Measurements from ENCODE around the gene HCAR3. TPM values are rescaled to one million over a fixed set of nuclear protein-coding genes. Genes with fewer than 3 reads are reported as not detected.

The HCAR3 gene
- total and polyA plus RNA-seq, 2 of the 13 experiments (the other 11 are each of a cell fraction or from before 2014, with no cell fraction given): 0.11 to 12.8 TPM

DNA sequence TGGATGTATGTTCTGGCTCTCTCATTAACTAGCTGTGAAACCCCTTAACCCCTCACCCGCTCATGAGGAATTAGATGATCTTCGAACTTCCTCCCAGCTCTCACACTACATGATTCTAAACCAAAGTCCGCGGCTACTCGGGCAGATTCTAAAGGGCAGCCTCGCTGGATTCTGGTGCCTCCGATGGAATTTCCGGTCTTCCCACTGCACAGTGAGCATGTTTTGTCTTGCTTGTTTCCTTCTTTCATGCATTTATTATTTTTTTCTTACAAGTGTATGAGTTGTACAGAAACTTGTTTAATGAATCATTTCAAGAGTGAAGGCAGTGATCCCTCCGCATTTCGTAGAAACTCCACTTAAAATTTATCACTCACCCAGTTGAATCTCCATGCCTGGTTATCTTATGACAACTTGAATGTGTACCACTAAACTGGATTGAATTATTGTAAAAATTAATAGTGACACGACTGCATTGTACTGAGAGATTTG is 4.5 kb upstream of the HCAR3 start (continued):
- no peak for TF ChIP-seq ZNF354B (CRISPR knock-in tag; IDR thresholded peaks at IDR 0.05)
- TF ChIP-seq, protein P1, sequence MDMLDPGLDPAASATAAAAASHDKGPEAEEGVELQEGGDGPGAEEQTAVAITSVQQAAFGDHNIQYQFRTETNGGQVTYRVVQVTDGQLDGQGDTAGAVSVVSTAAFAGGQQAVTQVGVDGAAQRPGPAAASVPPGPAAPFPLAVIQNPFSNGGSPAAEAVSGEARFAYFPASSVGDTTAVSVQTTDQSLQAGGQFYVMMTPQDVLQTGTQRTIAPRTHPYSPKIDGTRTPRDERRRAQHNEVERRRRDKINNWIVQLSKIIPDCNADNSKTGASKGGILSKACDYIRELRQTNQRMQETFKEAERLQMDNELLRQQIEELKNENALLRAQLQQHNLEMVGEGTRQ (IDR thresholded peaks at IDR 0.05; ENCODE audit: low read depth, low read length): no peak
- TF ChIP-seq, protein P1 (CRISPR knock-in tag; IDR thresholded peaks at IDR 0.05; ENCODE audit: borderline replicate concordance): no peak
- TF ChIP-seq ZFY (CRISPR knock-in tag; IDR thresholded peaks at IDR 0.05): no peak
- TF ChIP-seq, protein P2, sequence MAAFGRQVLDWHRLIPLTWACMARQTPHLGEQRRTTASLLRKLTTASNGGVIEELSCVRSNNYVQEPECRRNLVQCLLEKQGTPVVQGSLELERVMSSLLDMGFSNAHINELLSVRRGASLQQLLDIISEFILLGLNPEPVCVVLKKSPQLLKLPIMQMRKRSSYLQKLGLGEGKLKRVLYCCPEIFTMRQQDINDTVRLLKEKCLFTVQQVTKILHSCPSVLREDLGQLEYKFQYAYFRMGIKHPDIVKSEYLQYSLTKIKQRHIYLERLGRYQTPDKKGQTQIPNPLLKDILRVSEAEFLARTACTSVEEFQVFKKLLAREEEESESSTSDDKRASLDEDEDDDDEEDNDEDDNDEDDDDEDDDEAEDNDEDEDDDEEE (CRISPR knock-in tag; IDR thresholded peaks at IDR 0.05): no peak
- TF ChIP-seq NR1H2 (CRISPR knock-in tag; IDR thresholded peaks at IDR 0.05; ENCODE audit: borderline replicate concordance, low read depth): no peak
- TF ChIP-seq NFIB (CRISPR knock-in tag; IDR thresholded peaks at IDR 0.05; ENCODE audit: borderline replicate concordance): no peak
- TF ChIP-seq, protein P3, sequence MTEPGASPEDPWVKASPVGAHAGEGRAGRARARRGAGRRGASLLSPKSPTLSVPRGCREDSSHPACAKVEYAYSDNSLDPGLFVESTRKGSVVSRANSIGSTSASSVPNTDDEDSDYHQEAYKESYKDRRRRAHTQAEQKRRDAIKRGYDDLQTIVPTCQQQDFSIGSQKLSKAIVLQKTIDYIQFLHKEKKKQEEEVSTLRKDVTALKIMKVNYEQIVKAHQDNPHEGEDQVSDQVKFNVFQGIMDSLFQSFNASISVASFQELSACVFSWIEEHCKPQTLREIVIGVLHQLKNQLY (CRISPR knock-in tag; IDR thresholded peaks at IDR 0.05): peak; percentile 67
- TF ChIP-seq ZNF777 (CRISPR knock-in tag; IDR thresholded peaks at IDR 0.05): no peak
- no peak for TF ChIP-seq U2AF1 (optimal IDR thresholded peaks at IDR 0.05; ENCODE audit: low read depth, low read length)
- peak; percentile 96; the same call in 1 of the 2 replicates for TF ChIP-seq ZBTB3 (CRISPR knock-in tag; IDR thresholded peaks at IDR 0.05; ENCODE audit: borderline replicate concordance, low read depth)
- TF ChIP-seq, protein P4, sequence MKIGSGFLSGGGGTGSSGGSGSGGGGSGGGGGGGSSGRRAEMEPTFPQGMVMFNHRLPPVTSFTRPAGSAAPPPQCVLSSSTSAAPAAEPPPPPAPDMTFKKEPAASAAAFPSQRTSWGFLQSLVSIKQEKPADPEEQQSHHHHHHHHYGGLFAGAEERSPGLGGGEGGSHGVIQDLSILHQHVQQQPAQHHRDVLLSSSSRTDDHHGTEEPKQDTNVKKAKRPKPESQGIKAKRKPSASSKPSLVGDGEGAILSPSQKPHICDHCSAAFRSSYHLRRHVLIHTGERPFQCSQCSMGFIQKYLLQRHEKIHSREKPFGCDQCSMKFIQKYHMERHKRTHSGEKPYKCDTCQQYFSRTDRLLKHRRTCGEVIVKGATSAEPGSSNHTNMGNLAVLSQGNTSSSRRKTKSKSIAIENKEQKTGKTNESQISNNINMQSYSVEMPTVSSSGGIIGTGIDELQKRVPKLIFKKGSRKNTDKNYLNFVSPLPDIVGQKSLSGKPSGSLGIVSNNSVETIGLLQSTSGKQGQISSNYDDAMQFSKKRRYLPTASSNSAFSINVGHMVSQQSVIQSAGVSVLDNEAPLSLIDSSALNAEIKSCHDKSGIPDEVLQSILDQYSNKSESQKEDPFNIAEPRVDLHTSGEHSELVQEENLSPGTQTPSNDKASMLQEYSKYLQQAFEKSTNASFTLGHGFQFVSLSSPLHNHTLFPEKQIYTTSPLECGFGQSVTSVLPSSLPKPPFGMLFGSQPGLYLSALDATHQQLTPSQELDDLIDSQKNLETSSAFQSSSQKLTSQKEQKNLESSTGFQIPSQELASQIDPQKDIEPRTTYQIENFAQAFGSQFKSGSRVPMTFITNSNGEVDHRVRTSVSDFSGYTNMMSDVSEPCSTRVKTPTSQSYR (CRISPR knock-in tag; IDR thresholded peaks at IDR 0.05; ENCODE audit: borderline replicate concordance): no peak
- no peak for TF ChIP-seq NKX3-1 (CRISPR knock-in tag; IDR thresholded peaks at IDR 0.05)
- TF ChIP-seq ZNF780A (CRISPR knock-in tag; IDR thresholded peaks at IDR 0.05): no peak
- TF ChIP-seq ZNF143 (CRISPR knock-in tag; IDR thresholded peaks at IDR 0.05): no peak
- no peak for TF ChIP-seq RAD21 (CRISPR knock-in tag; IDR thresholded peaks at IDR 0.05)
- TF ChIP-seq, protein P5, sequence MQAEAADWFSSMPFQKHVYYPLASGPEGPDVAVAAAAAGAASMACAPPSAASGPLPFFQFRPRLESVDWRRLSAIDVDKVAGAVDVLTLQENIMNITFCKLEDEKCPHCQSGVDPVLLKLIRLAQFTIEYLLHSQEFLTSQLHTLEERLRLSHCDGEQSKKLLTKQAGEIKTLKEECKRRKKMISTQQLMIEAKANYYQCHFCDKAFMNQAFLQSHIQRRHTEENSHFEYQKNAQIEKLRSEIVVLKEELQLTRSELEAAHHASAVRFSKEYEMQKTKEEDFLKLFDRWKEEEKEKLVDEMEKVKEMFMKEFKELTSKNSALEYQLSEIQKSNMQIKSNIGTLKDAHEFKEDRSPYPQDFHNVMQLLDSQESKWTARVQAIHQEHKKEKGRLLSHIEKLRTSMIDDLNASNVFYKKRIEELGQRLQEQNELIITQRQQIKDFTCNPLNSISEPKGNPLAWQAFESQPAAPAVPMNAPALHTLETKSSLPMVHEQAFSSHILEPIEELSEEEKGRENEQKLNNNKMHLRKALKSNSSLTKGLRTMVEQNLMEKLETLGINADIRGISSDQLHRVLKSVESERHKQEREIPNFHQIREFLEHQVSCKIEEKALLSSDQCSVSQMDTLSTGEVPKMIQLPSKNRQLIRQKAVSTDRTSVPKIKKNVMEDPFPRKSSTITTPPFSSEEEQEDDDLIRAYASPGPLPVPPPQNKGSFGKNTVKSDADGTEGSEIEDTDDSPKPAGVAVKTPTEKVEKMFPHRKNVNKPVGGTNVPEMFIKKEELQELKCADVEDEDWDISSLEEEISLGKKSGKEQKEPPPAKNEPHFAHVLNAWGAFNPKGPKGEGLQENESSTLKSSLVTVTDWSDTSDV (CRISPR knock-in tag; IDR thresholded peaks at IDR 0.05): no peak
- TF ChIP-seq ZSCAN30 (CRISPR knock-in tag; IDR thresholded peaks at IDR 0.05): no peak
- TF ChIP-seq, protein P6, sequence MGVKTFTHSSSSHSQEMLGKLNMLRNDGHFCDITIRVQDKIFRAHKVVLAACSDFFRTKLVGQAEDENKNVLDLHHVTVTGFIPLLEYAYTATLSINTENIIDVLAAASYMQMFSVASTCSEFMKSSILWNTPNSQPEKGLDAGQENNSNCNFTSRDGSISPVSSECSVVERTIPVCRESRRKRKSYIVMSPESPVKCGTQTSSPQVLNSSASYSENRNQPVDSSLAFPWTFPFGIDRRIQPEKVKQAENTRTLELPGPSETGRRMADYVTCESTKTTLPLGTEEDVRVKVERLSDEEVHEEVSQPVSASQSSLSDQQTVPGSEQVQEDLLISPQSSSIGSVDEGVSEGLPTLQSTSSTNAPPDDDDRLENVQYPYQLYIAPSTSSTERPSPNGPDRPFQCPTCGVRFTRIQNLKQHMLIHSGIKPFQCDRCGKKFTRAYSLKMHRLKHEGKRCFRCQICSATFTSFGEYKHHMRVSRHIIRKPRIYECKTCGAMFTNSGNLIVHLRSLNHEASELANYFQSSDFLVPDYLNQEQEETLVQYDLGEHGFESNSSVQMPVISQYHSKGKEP (CRISPR knock-in tag; IDR thresholded peaks at IDR 0.05): no peak
- no peak for TF ChIP-seq GZF1 (CRISPR knock-in tag; IDR thresholded peaks at IDR 0.05)
